HepG2 (cell line): Measurements from ENCODE around the gene PCSK2.

Experiments
- CBX1 ChIP-seq: IDR thresholded peaks from one replicate; pipeline ENCODE4 v1.6.1; 2016; ENCODE audit warnings: antibody characterized with exemption, low read depth
- EP300 ChIP-seq, 3 experiments: sonication (generic) in 1 of 3; formaldehyde crosslinking in 1 of 3; IDR thresholded peaks; 2 replicates each; pipeline versions ENCODE4 v1.5.1 to v1.6.1; 2011 to 2020; ENCODE audit warnings: low read depth in 2 of 3, low read length in 2 of 3, borderline replicate concordance in 1 of 3, improper control_type of control experiment in 1 of 3, mild to moderate bottlenecking in 1 of 3, missing genetic modification reagents in 1 of 3, moderate library complexity in 1 of 3
- GPBP1L1 ChIP-seq: sonication (generic); formaldehyde crosslinking; IDR thresholded peaks from 2 replicates; pipeline ENCODE4 v1.5.0; 2020; ENCODE audit warnings: mild to moderate bottlenecking, missing genetic modification reagents
- MED8 ChIP-seq: sonication (generic); formaldehyde crosslinking; IDR thresholded peaks from 2 replicates; pipeline ENCODE4 v1.8.1; 2023; ENCODE audit warnings: mild to moderate bottlenecking, missing genetic modification reagents; ENCODE audit not compliant: insufficient replicate concordance
- MXD3 ChIP-seq: IDR thresholded peaks from 2 replicates; pipeline ENCODE4 v1.6.1; 2016; ENCODE audit warnings: mild to moderate bottlenecking, missing biosample characterization, missing genetic modification reagents
- POLR2A ChIP-seq, 2 experiments: IDR thresholded peaks; 2 replicates each; pipeline ENCODE4 v1.6.1; 2011; ENCODE audit warnings: low read depth in 2 of 2, low read length in 2 of 2, mild to moderate bottlenecking in 1 of 2, moderate library complexity in 1 of 2; ENCODE audit not compliant: insufficient read depth in 1 of 2
- POLR2AphosphoS2 ChIP-seq: IDR thresholded peaks from 2 replicates; pipeline ENCODE4 v1.6.1; 2011; ENCODE audit warnings: low read depth, low read length, improper control_type of control experiment
- RNF2 ChIP-seq: fragments of 450-650 bp; conservative IDR thresholded peaks from 2 replicates; pipeline ENCODE4 v1.6.1; 2016; ENCODE audit warnings: low read depth
- RNF219 ChIP-seq: sonication (generic); formaldehyde crosslinking; IDR thresholded peaks from 2 replicates; pipeline ENCODE4 v1.5.0; 2020; ENCODE audit warnings: mild to moderate bottlenecking, missing genetic modification reagents
- ZBTB34 ChIP-seq: sonication (generic); formaldehyde crosslinking; IDR thresholded peaks from 2 replicates; pipeline ENCODE4 v1.8.0; 2022; ENCODE audit warnings: mild to moderate bottlenecking, missing genetic modification reagents
- ZBTB37 ChIP-seq: sonication (generic); formaldehyde crosslinking; IDR thresholded peaks from 2 replicates; pipeline ENCODE4 v1.4.0; 2020; ENCODE audit warnings: mild to moderate bottlenecking, missing genetic modification reagents

GRCh38 chr20:17491041-17491440 is 264.2 kb downstream of the PCSK2 start:
- TF ChIP-seq MED8 (CRISPR knock-in tag), result no peak
- TF ChIP-seq ZBTB37 (CRISPR knock-in tag), result no peak
- no peak for TF ChIP-seq CBX1
- no peak for TF ChIP-seq RNF219
- no peak for TF ChIP-seq EP300 (IDR thresholded peaks at IDR 0.05; ENCODE audit: low read depth in 2 of 2, low read length in 2 of 2)
- TF ChIP-seq EP300 (CRISPR knock-in tag; IDR thresholded peaks at IDR 0.05; ENCODE audit: borderline replicate concordance), result no peak
- TF ChIP-seq RNF2, result no peak
- no peak for TF ChIP-seq POLR2A (IDR thresholded peaks at IDR 0.05; ENCODE audit: insufficient read depth in 1 of 2, low read depth in 2 of 2, low read length in 2 of 2)
- no peak for TF ChIP-seq POLR2AphosphoS2
- TF ChIP-seq MXD3 (CRISPR knock-in tag), result no peak
- TF ChIP-seq GPBP1L1 (CRISPR knock-in tag), result no peak
- TF ChIP-seq ZBTB34, result no peak
